ENCODE results near the gene POU2F3.

POU2F3 gene

GRCh38 chr11:120226714-120227113 is 13.2 kb upstream of the POU2F3 start:
- Histone ChIP-seq H3K9ac (ENCODE audit: low read length) (no peak overlapping the region), H3K79me2 (ENCODE audit: low read length) (no peaks in the 10 kb centered on the region), H3K36me3 (replicated peaks; ENCODE audit: low read depth, low read length) (no peaks in the 10 kb centered on the region), H2AFZ (ENCODE audit: low read depth, low read length) (no peak overlapping the region), H3K27me3 (ENCODE audit: low read depth, low read length) (peaks cover 7% of the 10 kb centered on the region), H3K4me2 (ENCODE audit: low read length) (no peak overlapping the region), H3K27ac (ENCODE audit: low read length) (no peak overlapping the region), H3K4me3 (ENCODE audit: low read length) (no peak overlapping the region), H3K9me3 (ENCODE audit: insufficient read depth, low read length) (no peaks in the 10 kb centered on the region), H3K4me1 (ENCODE audit: low read length) (peaks cover 15% of the 10 kb centered on the region), H4K20me1 (ENCODE audit: insufficient read depth, low read length) (no peaks in the 10 kb centered on the region)
- TF ChIP-seq EZH2phosphoT487 (IDR thresholded peaks at IDR 0.05; ENCODE audit: low read depth) (no peak), CTCF (IDR thresholded peaks at IDR 0.05; ENCODE audit: low read depth, low read length) (no peak)

- no peaks in the 10 kb centered on the region for H3K36me3 ChIP-seq (replicated peaks; ENCODE audit: low read depth, low read length)
- no peak overlapping the region for H3K27ac ChIP-seq (ENCODE audit: low read length)
- no peaks in the 10 kb centered on the region for H3K79me2 ChIP-seq (ENCODE audit: low read length)
- no peak overlapping the region for H3K9ac ChIP-seq (ENCODE audit: low read length)
- H3K9me3 ChIP-seq (ENCODE audit: insufficient read depth, low read length), result no peaks in the 10 kb centered on the region
- no peaks in the 10 kb centered on the region for H4K20me1 ChIP-seq (ENCODE audit: insufficient read depth, low read length)
- no peak overlapping the region for H3K4me2 ChIP-seq (ENCODE audit: low read length)
- no peak for TF ChIP-seq CTCF (IDR thresholded peaks at IDR 0.05; ENCODE audit: low read depth, low read length)
- no peak for TF ChIP-seq EZH2phosphoT487 (IDR thresholded peaks at IDR 0.05; ENCODE audit: low read depth)
- H3K4me1 ChIP-seq (ENCODE audit: low read length), result peaks cover 15% of the 10 kb centered on the region
- H3K4me3 ChIP-seq (ENCODE audit: low read length), result no peak overlapping the region
- H2AFZ ChIP-seq (ENCODE audit: low read depth, low read length), result no peak overlapping the region
- H3K27me3 ChIP-seq (ENCODE audit: low read depth, low read length), result peaks cover 12% of the 10 kb centered on the region
Measured at GRCh38 chr11:120227228-120227852, 12.6 kb upstream of the POU2F3 start.

GRCh38 chr11:120228794-120229384 is 11.1 kb upstream of the POU2F3 start:
- Histone ChIP-seq H3K27ac (ENCODE audit: low read length) (no peak overlapping the region), H3K9me3 (ENCODE audit: insufficient read depth, low read length) (no peaks in the 10 kb centered on the region), H3K36me3 (replicated peaks; ENCODE audit: low read depth, low read length) (no peaks in the 10 kb centered on the region), H3K79me2 (ENCODE audit: low read length) (no peaks in the 10 kb centered on the region), H3K4me3 (ENCODE audit: low read length) (no peak overlapping the region), H3K27me3 (ENCODE audit: low read depth, low read length) (peaks cover 25% of the 10 kb centered on the region), H3K9ac (ENCODE audit: low read length) (no peak overlapping the region), H4K20me1 (ENCODE audit: insufficient read depth, low read length) (no peaks in the 10 kb centered on the region), H3K4me1 (ENCODE audit: low read length) (peaks cover 15% of the 10 kb centered on the region), H2AFZ (ENCODE audit: low read depth, low read length) (no peak overlapping the region), H3K4me2 (ENCODE audit: low read length) (no peak overlapping the region)
- TF ChIP-seq CTCF (IDR thresholded peaks at IDR 0.05; ENCODE audit: low read depth, low read length) (0 out of 2 replicates have a peak, but pooled peaks have one; percentile 14), EZH2phosphoT487 (IDR thresholded peaks at IDR 0.05; ENCODE audit: low read depth) (no peak)

GRCh38 chr11:120229451-120230424 is 10.2 kb upstream of the POU2F3 start:
- Histone ChIP-seq H3K79me2 (ENCODE audit: low read length) (no peaks in the 10 kb centered on the region), H3K4me3 (ENCODE audit: low read length) (no peak overlapping the region), H4K20me1 (ENCODE audit: insufficient read depth, low read length) (0 out of 2 replicates have a peak, but pooled peaks cover 4% of the 10 kb centered on the region), H3K4me1 (ENCODE audit: low read length) (peaks cover 13% of the 10 kb centered on the region), H2AFZ (ENCODE audit: low read depth, low read length) (no peak overlapping the region), H3K27me3 (ENCODE audit: low read depth, low read length) (peaks cover 34% of the 10 kb centered on the region), H3K9ac (ENCODE audit: low read length) (no peak overlapping the region), H3K36me3 (replicated peaks; ENCODE audit: low read depth, low read length) (no peaks in the 10 kb centered on the region), H3K27ac (ENCODE audit: low read length) (no peak overlapping the region), H3K9me3 (ENCODE audit: insufficient read depth, low read length) (no peaks in the 10 kb centered on the region), H3K4me2 (ENCODE audit: low read length) (no peak overlapping the region)
- TF ChIP-seq EZH2phosphoT487 (IDR thresholded peaks at IDR 0.05; ENCODE audit: low read depth) (no peak), CTCF (IDR thresholded peaks at IDR 0.05; ENCODE audit: low read depth, low read length) (peak; percentile 88)
